Parathyroid adenoma (tissue), 2 donors: ENCODE results near the gene VPS18.

Source experiments
- H2AFZ ChIP-seq: fragments of 300-600 bp; sonication (generic); one replicate; pipeline ENCODE4 v1.7.0; 2017; ENCODE audit warnings: antibody characterized with exemption, mild to moderate bottlenecking
- H3K27ac ChIP-seq: fragments of 300-600 bp; sonication (generic); one replicate; pipeline ENCODE4 v1.7.0; 2017
- H3K27me3 ChIP-seq: fragments of 300-600 bp; sonication (generic); one replicate; pipeline ENCODE4 v1.7.0; 2017; ENCODE audit warnings: low read length; ENCODE audit not compliant: control insufficient read depth, insufficient read depth
- H3K36me3 ChIP-seq: fragments of 300-600 bp; sonication (generic); one replicate; pipeline ENCODE4 v1.7.0; 2017; ENCODE audit warnings: low read length; ENCODE audit not compliant: control insufficient read depth, insufficient read depth
- H3K4me1 ChIP-seq: fragments of 300-600 bp; sonication (generic); one replicate; pipeline ENCODE4 v1.7.0; 2017; ENCODE audit warnings: control low read depth
- H3K4me2 ChIP-seq: fragments of 300-600 bp; sonication (generic); one replicate; pipeline ENCODE4 v1.7.0; 2017; ENCODE audit warnings: low read length
- H3K4me3 ChIP-seq: fragments of 300-600 bp; sonication (generic); one replicate; pipeline ENCODE4 v1.7.0; 2017; ENCODE audit warnings: low read depth, low read length
- H3K79me2 ChIP-seq: fragments of 300-600 bp; sonication (generic); one replicate; pipeline ENCODE4 v1.7.0; 2017; ENCODE audit warnings: control low read depth
- H3K9ac ChIP-seq: fragments of 300-600 bp; sonication (generic); one replicate; pipeline ENCODE4 v1.7.0; 2017; ENCODE audit warnings: mild to moderate bottlenecking
- H3K9me3 ChIP-seq: fragments of 300-600 bp; sonication (generic); one replicate; pipeline ENCODE4 v1.7.0; 2017; ENCODE audit warnings: low read length; ENCODE audit not compliant: control insufficient read depth
- TF ChIP-seq, protein P1 (sequence below): fragments of 300-600 bp; sonication (generic); IDR thresholded peaks from one replicate; pipeline ENCODE4 v1.7.0; 2017; ENCODE audit warnings: antibody characterized with exemption, mild to moderate bottlenecking
- donor health status: primary hyperparathyroidism.

VPS18 gene

GRCh38 chr15:40902605-40903561, 8.6 kb downstream of the VPS18 start:
- H3K4me2 ChIP-seq, result no peak overlapping the region
- no peaks in the 10 kb centered on the region for H3K79me2 ChIP-seq
- H3K27me3 ChIP-seq, result no peaks in the 10 kb centered on the region
- H2AFZ ChIP-seq, result no peak overlapping the region
- no peak overlapping the region for H3K4me3 ChIP-seq
- H3K9ac ChIP-seq, result no peak overlapping the region
- TF ChIP-seq, protein P1, sequence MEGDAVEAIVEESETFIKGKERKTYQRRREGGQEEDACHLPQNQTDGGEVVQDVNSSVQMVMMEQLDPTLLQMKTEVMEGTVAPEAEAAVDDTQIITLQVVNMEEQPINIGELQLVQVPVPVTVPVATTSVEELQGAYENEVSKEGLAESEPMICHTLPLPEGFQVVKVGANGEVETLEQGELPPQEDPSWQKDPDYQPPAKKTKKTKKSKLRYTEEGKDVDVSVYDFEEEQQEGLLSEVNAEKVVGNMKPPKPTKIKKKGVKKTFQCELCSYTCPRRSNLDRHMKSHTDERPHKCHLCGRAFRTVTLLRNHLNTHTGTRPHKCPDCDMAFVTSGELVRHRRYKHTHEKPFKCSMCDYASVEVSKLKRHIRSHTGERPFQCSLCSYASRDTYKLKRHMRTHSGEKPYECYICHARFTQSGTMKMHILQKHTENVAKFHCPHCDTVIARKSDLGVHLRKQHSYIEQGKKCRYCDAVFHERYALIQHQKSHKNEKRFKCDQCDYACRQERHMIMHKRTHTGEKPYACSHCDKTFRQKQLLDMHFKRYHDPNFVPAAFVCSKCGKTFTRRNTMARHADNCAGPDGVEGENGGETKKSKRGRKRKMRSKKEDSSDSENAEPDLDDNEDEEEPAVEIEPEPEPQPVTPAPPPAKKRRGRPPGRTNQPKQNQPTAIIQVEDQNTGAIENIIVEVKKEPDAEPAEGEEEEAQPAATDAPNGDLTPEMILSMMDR, result no peak
- H3K27ac ChIP-seq, result no peak overlapping the region
- no peaks in the 10 kb centered on the region for H3K9me3 ChIP-seq
- no peaks in the 10 kb centered on the region for H3K4me1 ChIP-seq
- H3K36me3 ChIP-seq, result no peaks in the 10 kb centered on the region

DNA sequence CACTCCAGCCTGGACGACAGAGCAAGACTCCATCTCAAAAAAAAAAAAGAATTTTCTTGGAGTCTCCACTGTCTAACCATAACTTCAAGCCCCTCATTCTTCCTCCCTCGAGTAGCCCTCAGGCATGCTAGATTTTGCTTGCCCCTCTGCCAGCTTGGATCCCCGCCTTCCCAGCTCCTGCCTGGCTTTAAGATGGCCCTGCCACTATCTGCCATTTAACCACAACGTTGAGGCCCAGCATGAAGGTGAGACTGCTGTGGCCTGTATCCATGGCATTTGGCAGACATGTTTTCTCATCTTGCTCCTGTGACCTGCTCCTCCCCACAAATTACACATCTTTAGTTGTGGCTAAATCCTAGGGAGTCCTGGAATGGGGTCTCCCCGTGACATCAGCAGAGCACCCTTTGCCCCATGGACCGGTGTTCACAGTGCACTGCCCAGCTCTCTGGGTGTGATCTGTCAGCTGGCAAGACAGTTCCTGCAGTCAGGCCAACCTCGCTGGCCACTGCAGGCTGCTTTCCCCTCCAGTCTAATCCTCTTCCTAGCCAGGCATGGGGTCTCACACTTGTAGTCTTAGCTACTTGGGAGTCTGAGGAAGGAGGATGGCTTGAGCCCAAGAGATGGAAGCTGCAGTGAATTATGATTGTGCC, 10.4 kb downstream of the VPS18 start:
- H3K4me1 ChIP-seq, result no peaks in the 10 kb centered on the region
- H3K4me3 ChIP-seq, result no peak overlapping the region
- no peak overlapping the region for H3K4me2 ChIP-seq
- H3K27ac ChIP-seq, result no peak overlapping the region
- no peak overlapping the region for H2AFZ ChIP-seq
- H3K9ac ChIP-seq, result no peak overlapping the region
- H3K36me3 ChIP-seq, result no peaks in the 10 kb centered on the region
- H3K9me3 ChIP-seq, result no peaks in the 10 kb centered on the region
- no peaks in the 10 kb centered on the region for H3K79me2 ChIP-seq
- TF ChIP-seq, protein P1, result no peak
- no peaks in the 10 kb centered on the region for H3K27me3 ChIP-seq

GRCh38 chr15:40906091-40906990, 12.1 kb downstream of the VPS18 start:
- Histone ChIP-seq H3K4me2 (peak overlapping the region; percentile 86), H3K9me3 (no peaks in the 10 kb centered on the region), H3K79me2 (no peaks in the 10 kb centered on the region), H3K27ac (peak overlapping the region; percentile 74), H2AFZ (peak overlapping the region; percentile 75), H3K4me3 (peak overlapping the region; percentile 49), H3K36me3 (no peaks in the 10 kb centered on the region), H3K27me3 (no peaks in the 10 kb centered on the region), H3K4me1 (no peaks in the 10 kb centered on the region), H3K9ac (no peak overlapping the region)
- TF ChIP-seq, protein P1, result peak; percentile 70

GRCh38 chr15:40906991-40907802, 12.9 kb downstream of the VPS18 start:
- H3K27ac ChIP-seq, result peak overlapping the region; percentile 74
- peak overlapping the region; percentile 49 for H3K4me3 ChIP-seq
- peak overlapping the region; percentile 75 for H2AFZ ChIP-seq
- no peak overlapping the region for H3K9ac ChIP-seq
- H3K27me3 ChIP-seq, result no peaks in the 10 kb centered on the region
- H3K4me2 ChIP-seq, result peak overlapping the region; percentile 86
- H3K36me3 ChIP-seq, result no peaks in the 10 kb centered on the region
- no peaks in the 10 kb centered on the region for H3K4me1 ChIP-seq
- H3K9me3 ChIP-seq, result no peaks in the 10 kb centered on the region
- H3K79me2 ChIP-seq, result no peaks in the 10 kb centered on the region
- TF ChIP-seq, protein P1, result no peak
